Activated CD8-positive, alpha-beta memory T cell treated with anti-CD3 and anti-CD28 coated beads, Interleukin-2, amount 10 ng/mL, durations not matched to agents 7 days and 5 days (primary cell): ENCODE measurements around the gene DHODH. TPM values are rescaled to one million over a fixed set of nuclear protein-coding genes. Genes with fewer than 3 reads are reported as not detected.
A peak's percentile ranks its signal among the peaks of the same experiment; 100 is the strongest.

ENCODE experiments used
- ATAC-seq: fragments of 150-1000 bp; cut with Tn5 transposase; one replicate; pipeline ENCODE4 v1.10.0; 2021; ENCODE audit warnings: moderate library complexity
- CTCF ChIA-PET: fragments of 350-600 bp; sonication (Branson Sonifier 250); formaldehyde crosslinking; loops from one replicate; lab custom pipeline; 2021; ENCODE audit warnings: antibody characterized with exemption; lab: Charles Lee
- DNase-seq: peaks from one replicate; pipeline ENCODE4 v3.0.0-alpha.2; 2020
- H3K27ac Mint-ChIP-seq: one replicate; pipeline ENCODE4 v1.8.0; 2021; ENCODE audit warnings: mild to moderate bottlenecking, mixed read lengths
- H3K27me3 Mint-ChIP-seq: one replicate; pipeline ENCODE4 v1.8.0; 2021; ENCODE audit warnings: mixed read lengths
- H3K36me3 Mint-ChIP-seq: one replicate; pipeline ENCODE4 v1.8.0; 2021; ENCODE audit warnings: mild to moderate bottlenecking, mixed read lengths
- H3K4me1 Mint-ChIP-seq: one replicate; pipeline ENCODE4 v1.8.0; 2021; ENCODE audit warnings: mixed read lengths
- H3K4me3 Mint-ChIP-seq: one replicate; pipeline ENCODE4 v1.8.0; 2021; ENCODE audit warnings: mild to moderate bottlenecking, moderate library complexity, mixed read lengths
- H3K9me3 Mint-ChIP-seq: one replicate; pipeline ENCODE4 v1.8.0; 2022; ENCODE audit warnings: low read depth, mixed read lengths
- total RNA-seq, 2 experiments: library from RNA; stranded (reverse); gene quantifications; one replicate each; pipeline ENCODE4 v1.2.3, GENCODE V29; 2021

Gene DHODH
- total RNA-seq, 2 experiments from 2014 or later: 13.6 to 14.5 TPM

- Mint-ChIP-seq H3K27me3 (no peaks in the 10 kb centered on the region), H3K36me3 (peaks cover 19% of the 10 kb centered on the region), H3K4me1 (no peaks in the 10 kb centered on the region), H3K9me3 (no peaks in the 10 kb centered on the region), H3K27ac (peak overlapping the region; percentile 13), H3K4me3 (no peak overlapping the region)
- ATAC-seq (no peak), DNase-seq (no peak)
- CTCF ChIA-PET: no interaction called here
These were observed 15.4 kb downstream of the DHODH start for GRCh38 chr16:72023962-72024361.

- H3K9me3 Mint-ChIP-seq: no peaks in the 10 kb centered on the region
- CTCF ChIA-PET: no interaction called here
- no peak overlapping the region for H3K4me3 Mint-ChIP-seq
- DNase-seq: no peak
- H3K4me1 Mint-ChIP-seq: no peaks in the 10 kb centered on the region
- H3K27me3 Mint-ChIP-seq: no peaks in the 10 kb centered on the region
- peak overlapping the region; percentile 41 for H3K27ac Mint-ChIP-seq
- peaks cover 19% of the 10 kb centered on the region for H3K36me3 Mint-ChIP-seq
- ATAC-seq: no peak
These were observed 16.4 kb downstream of the DHODH start for GRCh38 chr16:72024862-72025382.

- no peak for ATAC-seq
- no peak overlapping the region for H3K4me3 Mint-ChIP-seq
- H3K36me3 Mint-ChIP-seq: peaks cover 19% of the 10 kb centered on the region
- no peak for DNase-seq
- H3K27me3 Mint-ChIP-seq: no peaks in the 10 kb centered on the region
- no peaks in the 10 kb centered on the region for H3K9me3 Mint-ChIP-seq
- CTCF ChIA-PET: no interaction called here
- H3K27ac Mint-ChIP-seq: no peak overlapping the region
- H3K4me1 Mint-ChIP-seq: no peaks in the 10 kb centered on the region
These were observed 17.0 kb downstream of the DHODH start for GRCh38 chr16:72025404-72026114.

GRCh38 chr16:72027669-72028378, 19.3 kb downstream of the DHODH start:
- Mint-ChIP-seq H3K4me1 (no peaks in the 10 kb centered on the region), H3K27me3 (no peaks in the 10 kb centered on the region), H3K27ac (no peak overlapping the region), H3K4me3 (no peak overlapping the region), H3K9me3 (no peaks in the 10 kb centered on the region), H3K36me3 (peaks cover 12% of the 10 kb centered on the region)
- no peak for ATAC-seq
- CTCF ChIA-PET: no interaction called here
- no peak for DNase-seq

- CTCF ChIA-PET: no interaction called here
- Mint-ChIP-seq H3K4me1 (no peaks in the 10 kb centered on the region), H3K27ac (no peak overlapping the region), H3K27me3 (no peaks in the 10 kb centered on the region), H3K4me3 (no peak overlapping the region), H3K36me3 (peaks cover 12% of the 10 kb centered on the region), H3K9me3 (no peaks in the 10 kb centered on the region)
- ATAC-seq (no peak), DNase-seq (no peak)
These were observed 21.2 kb downstream of the DHODH start for GRCh38 chr16:72029567-72030271.

GRCh38 chr16:72033437-72033836, 24.9 kb downstream of the DHODH start:
- H3K27me3 Mint-ChIP-seq: no peaks in the 10 kb centered on the region
- no peak overlapping the region for H3K27ac Mint-ChIP-seq
- H3K4me1 Mint-ChIP-seq: no peaks in the 10 kb centered on the region
- DNase-seq (no peak), ATAC-seq (no peak)
- no peak overlapping the region for H3K4me3 Mint-ChIP-seq
- CTCF ChIA-PET: no interaction called here
- H3K9me3 Mint-ChIP-seq: no peaks in the 10 kb centered on the region
- H3K36me3 Mint-ChIP-seq: peaks cover 2% of the 10 kb centered on the region

- H3K9me3 Mint-ChIP-seq: no peaks in the 10 kb centered on the region
- CTCF ChIA-PET: no interaction called here
- H3K4me1 Mint-ChIP-seq: no peaks in the 10 kb centered on the region
- DNase-seq (no peak), ATAC-seq (no peak)
- H3K27ac Mint-ChIP-seq: no peak overlapping the region
- peaks cover 2% of the 10 kb centered on the region for H3K36me3 Mint-ChIP-seq
- no peaks in the 10 kb centered on the region for H3K27me3 Mint-ChIP-seq
- no peak overlapping the region for H3K4me3 Mint-ChIP-seq
These were observed 27.6 kb downstream of the DHODH start for GRCh38 chr16:72036098-72036497.

- no peaks in the 10 kb centered on the region for H3K9me3 Mint-ChIP-seq
- H3K27me3 Mint-ChIP-seq: no peaks in the 10 kb centered on the region
- peaks cover 3% of the 10 kb centered on the region for H3K4me1 Mint-ChIP-seq
- H3K27ac Mint-ChIP-seq: no peak overlapping the region
- CTCF ChIA-PET: no interaction called here
- ATAC-seq (no peak), DNase-seq (no peak)
- peaks cover 4% of the 10 kb centered on the region for H3K36me3 Mint-ChIP-seq
- H3K4me3 Mint-ChIP-seq: no peak overlapping the region
These were observed 33.7 kb downstream of the DHODH start for GRCh38 chr16:72042157-72042660.

GRCh38 chr16:72043058-72043457, 34.5 kb downstream of the DHODH start:
- CTCF ChIA-PET: no interaction called here
- H3K4me3 Mint-ChIP-seq: no peak overlapping the region
- peaks cover 4% of the 10 kb centered on the region for H3K36me3 Mint-ChIP-seq
- ATAC-seq: no peak
- H3K9me3 Mint-ChIP-seq: no peaks in the 10 kb centered on the region
- no peaks in the 10 kb centered on the region for H3K27me3 Mint-ChIP-seq
- no peak for DNase-seq
- peaks cover 3% of the 10 kb centered on the region for H3K4me1 Mint-ChIP-seq
- H3K27ac Mint-ChIP-seq: no peak overlapping the region

- CTCF ChIA-PET: no interaction called here
- DNase-seq: no peak
- no peak overlapping the region for H3K4me3 Mint-ChIP-seq
- no peaks in the 10 kb centered on the region for H3K9me3 Mint-ChIP-seq
- peaks cover 3% of the 10 kb centered on the region for H3K4me1 Mint-ChIP-seq
- no peaks in the 10 kb centered on the region for H3K27me3 Mint-ChIP-seq
- no peak overlapping the region for H3K27ac Mint-ChIP-seq
- ATAC-seq: no peak
- H3K36me3 Mint-ChIP-seq: peaks cover 4% of the 10 kb centered on the region
These were observed 35.0 kb downstream of the DHODH start for GRCh38 chr16:72043539-72043938.

- H3K27ac Mint-ChIP-seq: no peak overlapping the region
- peaks cover 3% of the 10 kb centered on the region for H3K9me3 Mint-ChIP-seq
- CTCF ChIA-PET: no interaction called here
- no peak for DNase-seq
- no peaks in the 10 kb centered on the region for H3K27me3 Mint-ChIP-seq
- peaks cover 4% of the 10 kb centered on the region for H3K36me3 Mint-ChIP-seq
- H3K4me3 Mint-ChIP-seq: no peak overlapping the region
- no peak for ATAC-seq
- peaks cover 3% of the 10 kb centered on the region for H3K4me1 Mint-ChIP-seq
These were observed 35.8 kb downstream of the DHODH start for GRCh38 chr16:72044296-72044695.

GRCh38 chr16:72044825-72045359, 36.3 kb downstream of the DHODH start:
- Mint-ChIP-seq H3K4me3 (no peak overlapping the region), H3K27me3 (no peaks in the 10 kb centered on the region), H3K27ac (no peak overlapping the region), H3K36me3 (peaks cover 4% of the 10 kb centered on the region), H3K9me3 (peaks cover 4% of the 10 kb centered on the region), H3K4me1 (peaks cover 3% of the 10 kb centered on the region)
- ATAC-seq (no peak), DNase-seq (no peak)
- CTCF ChIA-PET: no interaction called here

GRCh38 chr16:72049110-72049509, 40.6 kb downstream of the DHODH start:
- Mint-ChIP-seq H3K4me1 (no peaks in the 10 kb centered on the region), H3K4me3 (no peak overlapping the region), H3K36me3 (no peaks in the 10 kb centered on the region), H3K27ac (no peak overlapping the region), H3K27me3 (no peaks in the 10 kb centered on the region), H3K9me3 (peaks cover 6% of the 10 kb centered on the region)
- CTCF ChIA-PET: no interaction called here
- ATAC-seq: no peak
- no peak for DNase-seq
